ENCODE measurements around the gene CD6. TPM values are rescaled to one million over a fixed set of nuclear protein-coding genes. Genes with fewer than 3 reads are reported as not detected.

CD6 gene
- total RNA-seq, 1 donor from 2014 or later, result 12.0 TPM

DNA sequence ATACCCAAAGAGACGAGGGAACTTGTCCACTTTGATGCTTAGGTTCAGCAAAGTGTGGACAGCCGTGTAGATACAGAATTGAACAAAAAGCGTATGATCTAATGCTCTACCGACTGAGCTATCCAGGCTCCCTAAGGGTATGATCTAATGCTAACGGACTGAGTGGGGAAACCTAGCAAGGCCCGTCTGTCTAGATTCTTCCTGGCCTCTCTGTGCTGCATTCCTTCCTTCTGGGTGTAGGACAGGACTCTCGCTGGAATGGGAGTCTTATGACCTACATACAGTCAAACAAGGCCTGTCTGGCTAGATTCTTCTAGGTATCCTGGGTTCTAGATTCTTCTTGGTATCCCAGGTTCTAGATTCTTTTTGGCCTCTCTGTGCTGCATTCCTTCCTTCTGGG is 11.1 kb upstream of the CD6 start:
- TF ChIP-seq, protein P1, sequence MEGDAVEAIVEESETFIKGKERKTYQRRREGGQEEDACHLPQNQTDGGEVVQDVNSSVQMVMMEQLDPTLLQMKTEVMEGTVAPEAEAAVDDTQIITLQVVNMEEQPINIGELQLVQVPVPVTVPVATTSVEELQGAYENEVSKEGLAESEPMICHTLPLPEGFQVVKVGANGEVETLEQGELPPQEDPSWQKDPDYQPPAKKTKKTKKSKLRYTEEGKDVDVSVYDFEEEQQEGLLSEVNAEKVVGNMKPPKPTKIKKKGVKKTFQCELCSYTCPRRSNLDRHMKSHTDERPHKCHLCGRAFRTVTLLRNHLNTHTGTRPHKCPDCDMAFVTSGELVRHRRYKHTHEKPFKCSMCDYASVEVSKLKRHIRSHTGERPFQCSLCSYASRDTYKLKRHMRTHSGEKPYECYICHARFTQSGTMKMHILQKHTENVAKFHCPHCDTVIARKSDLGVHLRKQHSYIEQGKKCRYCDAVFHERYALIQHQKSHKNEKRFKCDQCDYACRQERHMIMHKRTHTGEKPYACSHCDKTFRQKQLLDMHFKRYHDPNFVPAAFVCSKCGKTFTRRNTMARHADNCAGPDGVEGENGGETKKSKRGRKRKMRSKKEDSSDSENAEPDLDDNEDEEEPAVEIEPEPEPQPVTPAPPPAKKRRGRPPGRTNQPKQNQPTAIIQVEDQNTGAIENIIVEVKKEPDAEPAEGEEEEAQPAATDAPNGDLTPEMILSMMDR (IDR thresholded peaks at IDR 0.05), result no peak
- Mint-ChIP-seq H3K27ac (no peak overlapping the region), H3K4me1 (no peaks in the 10 kb centered on the region), H3K4me3 (no peak overlapping the region), H3K27me3 (no peaks in the 10 kb centered on the region), H3K9me3 (no peaks in the 10 kb centered on the region), H3K36me3 (ENCODE audit: low read depth) (no peaks in the 10 kb centered on the region)
- ChIA-PET CTCF (interaction anchor here (1.3 kb wide), 1 partner anchor 129 kb away, joined by 3 read pairs; no protein-coding TSS in a partner anchor), POLR2A (no interaction called here)
- intact Hi-C loops (cut with micrococcal nuclease), result no loop called here
- ATAC-seq (ENCODE audit: low read depth), result no peak
- no peak for DNase-seq

DNA sequence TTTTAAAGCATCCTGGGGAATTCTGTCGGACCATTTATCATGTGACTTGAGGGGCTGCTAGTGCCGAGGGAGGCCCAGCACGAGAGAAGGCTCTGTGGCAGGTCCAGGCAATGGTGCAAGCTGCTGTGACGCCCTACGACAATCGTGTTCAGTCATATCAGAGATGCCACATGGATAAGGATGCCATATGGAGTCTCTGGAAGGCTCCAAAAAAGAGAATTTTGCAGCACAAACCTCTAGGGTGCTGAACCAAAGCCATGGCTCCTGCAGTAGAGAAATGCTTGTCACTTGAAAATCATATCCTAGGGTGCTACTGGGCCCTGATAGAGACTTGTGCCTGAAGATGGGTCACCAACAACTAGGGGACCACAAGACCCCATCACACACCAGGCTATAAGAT is 6.7 kb upstream of the CD6 start:
- intact Hi-C loops (cut with micrococcal nuclease), result no loop called here
- DNase-seq, result no peak
- TF ChIP-seq, protein P1 (IDR thresholded peaks at IDR 0.05), result no peak
- Mint-ChIP-seq H3K4me3 (no peak overlapping the region), H3K4me1 (no peaks in the 10 kb centered on the region), H3K9me3 (peaks cover 4% of the 10 kb centered on the region), H3K27ac (no peak overlapping the region), H3K36me3 (ENCODE audit: low read depth) (no peaks in the 10 kb centered on the region), H3K27me3 (no peaks in the 10 kb centered on the region)
- ChIA-PET CTCF (no interaction called here), POLR2A (interaction anchor here (0.8 kb wide), 1 partner anchor 11 kb away, joined by 4 read pairs; no protein-coding TSS in a partner anchor)
- no peak for ATAC-seq (ENCODE audit: low read depth)

DNA sequence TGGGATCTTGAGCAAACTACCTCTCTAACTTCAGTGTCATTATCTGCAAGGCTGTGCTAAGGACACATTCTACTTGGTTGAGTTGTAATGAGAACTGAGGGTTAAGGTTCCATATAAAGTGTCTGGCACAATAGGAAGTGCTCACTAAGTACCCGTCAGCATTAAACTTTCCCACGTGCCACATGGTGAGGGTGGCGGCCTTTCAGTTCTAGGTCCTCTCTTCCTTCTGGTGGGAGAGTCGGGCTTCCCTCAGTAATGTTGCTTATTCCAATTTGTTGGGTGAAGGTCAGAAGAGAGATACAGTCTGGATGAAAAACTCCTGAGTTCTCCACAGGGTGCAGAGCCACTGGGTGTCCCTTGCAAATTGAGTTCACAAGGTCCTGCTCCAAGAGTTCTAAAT is 4.6 kb upstream of the CD6 start:
- ChIA-PET CTCF (interaction anchor here (1.5 kb wide), 1 partner anchor 220 kb away, joined by 3 read pairs; no protein-coding TSS in a partner anchor), POLR2A (interaction anchor here (0.6 to 1.5 kb wide), 3 partner anchors 10 to 95 kb away, joined by 4 to 5 read pairs (median 5); partner anchors contain the start of gene SLC15A3)
- intact Hi-C loops (cut with micrococcal nuclease), result no loop called here
- H3K27me3 Mint-ChIP-seq, result no peaks in the 10 kb centered on the region
- no peak overlapping the region for H3K4me3 Mint-ChIP-seq
- H3K4me1 Mint-ChIP-seq, result peaks cover 20% of the 10 kb centered on the region
- no peaks in the 10 kb centered on the region for H3K36me3 Mint-ChIP-seq (ENCODE audit: low read depth)
- TF ChIP-seq, protein P1 (IDR thresholded peaks at IDR 0.05), result no peak
- H3K27ac Mint-ChIP-seq, result no peak overlapping the region
- ATAC-seq (ENCODE audit: low read depth) (no peak), DNase-seq (no peak)
- H3K9me3 Mint-ChIP-seq, result peaks cover 4% of the 10 kb centered on the region

DNA sequence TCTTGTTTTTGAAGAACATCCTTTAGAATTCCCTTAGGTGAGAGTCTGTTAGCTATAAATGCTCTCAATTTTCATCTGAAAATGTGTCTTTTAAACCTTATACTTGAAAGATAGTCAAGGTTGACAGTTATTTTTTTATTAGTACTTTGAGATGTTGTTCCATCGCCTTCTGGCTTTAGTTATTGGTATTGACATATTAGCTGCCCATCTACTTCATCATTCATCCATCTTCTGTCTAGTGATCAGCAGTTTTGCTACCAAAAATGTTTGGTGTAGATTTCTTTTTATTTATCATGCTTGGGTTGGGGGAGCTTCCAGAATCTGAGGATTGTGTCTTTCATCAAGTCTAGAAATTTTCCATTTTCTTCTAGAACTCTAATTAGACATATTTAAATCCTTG is 3.3 kb upstream of the CD6 start:
- TF ChIP-seq, protein P1 (IDR thresholded peaks at IDR 0.05), result no peak
- H3K4me1 Mint-ChIP-seq, result peaks cover 28% of the 10 kb centered on the region
- ChIA-PET CTCF (interaction anchor here (0.7 to 3.9 kb wide), 5 partner anchors 9 to 219 kb away, joined by 3 to 17 read pairs (median 6); no protein-coding TSS in a partner anchor), POLR2A (no interaction called here)
- intact Hi-C loops (cut with micrococcal nuclease), result no loop called here
- no peak for DNase-seq
- H3K36me3 Mint-ChIP-seq (ENCODE audit: low read depth), result no peaks in the 10 kb centered on the region
- peaks cover 4% of the 10 kb centered on the region for H3K9me3 Mint-ChIP-seq
- ATAC-seq (ENCODE audit: low read depth), result no peak
- H3K27ac Mint-ChIP-seq, result no peak overlapping the region
- H3K27me3 Mint-ChIP-seq, result no peaks in the 10 kb centered on the region
- H3K4me3 Mint-ChIP-seq, result no peak overlapping the region

DNA sequence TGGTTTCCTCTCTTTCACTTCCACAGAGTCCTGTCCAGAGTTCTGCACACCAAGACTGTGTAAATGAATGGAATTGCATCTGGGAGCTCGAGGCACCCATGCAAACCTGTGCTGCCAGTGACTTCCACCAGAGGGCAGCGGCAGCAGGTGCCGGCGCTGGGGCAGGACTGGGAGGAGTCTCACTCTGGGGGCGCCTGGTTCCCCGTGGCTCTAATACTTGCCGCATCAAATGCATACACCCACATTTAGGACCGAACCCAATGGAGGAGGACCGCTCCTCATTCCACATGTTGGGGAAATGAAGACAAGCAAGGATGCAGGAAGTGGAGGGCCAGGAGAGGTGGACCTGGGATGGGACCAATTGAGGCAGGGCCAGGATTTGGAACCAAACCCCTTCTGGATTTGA is 1.1 kb upstream of the CD6 start:
- TF ChIP-seq, protein P1 (IDR thresholded peaks at IDR 0.05), result peak; percentile 88
- peak overlapping the region; percentile 32 for H3K27ac Mint-ChIP-seq
- POLR2A ChIA-PET, result interaction anchor here (0.5 to 1.8 kb wide), 7 partner anchors 15 to 191 kb away, joined by 3 to 9 read pairs (median 4); no protein-coding TSS in a partner anchor
- no peaks in the 10 kb centered on the region for H3K27me3 Mint-ChIP-seq
- no peaks in the 10 kb centered on the region for H3K36me3 Mint-ChIP-seq (ENCODE audit: low read depth)
- peaks cover 31% of the 10 kb centered on the region for H3K4me1 Mint-ChIP-seq
- no peak overlapping the region for H3K4me3 Mint-ChIP-seq
- intact Hi-C loops (cut with micrococcal nuclease), result loop anchor here (1.0 to 2.0 kb wide), 8 partner anchors 18 to 217 kb away; partner anchors contain the start of gene SLC15A3
- DNase-seq, result peak; percentile 68
- H3K9me3 Mint-ChIP-seq, result peaks cover 4% of the 10 kb centered on the region
- CTCF ChIA-PET, result interaction anchor here (0.8 to 3.9 kb wide), 33 partner anchors 16 to 704 kb away, joined by 3 to 38 read pairs (median 4); partner anchors contain the start of gene TMEM109
- peak; percentile 91 for ATAC-seq (ENCODE audit: low read depth)

All from activated B cell treated with CpG ODN at 0.5 μM for 24 hours (primary cell).